ENCODE data around the gene FCRL5. TPM values are rescaled to one million over a fixed set of nuclear protein-coding genes. Genes with fewer than 3 reads are reported as not detected.
"Not testable (repeated sequence)": the region's sequence is repeated elsewhere in the genome, so short reads cannot be mapped to it uniquely, and the experiment has no call there.

FCRL5 gene
- total RNA-seq, 1 donor from 2014 or later = not detected

DNA sequence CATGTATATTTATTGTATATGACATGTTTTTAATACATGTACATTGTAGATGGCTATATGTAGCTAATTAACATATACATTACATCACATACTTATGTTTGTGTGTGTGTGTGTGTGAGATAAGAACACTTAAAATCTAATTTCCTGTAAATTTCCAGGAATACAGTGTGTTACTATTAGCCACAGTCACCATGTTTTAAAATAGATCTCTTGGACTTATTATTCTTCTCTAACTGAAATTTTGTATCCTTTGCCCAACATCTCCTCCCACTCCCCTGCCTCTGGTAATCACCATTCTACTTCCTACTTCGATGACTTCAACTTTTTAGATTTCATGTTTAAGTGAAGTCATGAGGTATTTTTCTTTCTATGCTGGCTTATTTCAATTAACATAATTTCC lies 64.8 kb downstream of the FCRL5 start:
- Mint-ChIP-seq H3K36me3 (ENCODE audit: low read depth) (no peaks in the 10 kb centered on the region), H3K27ac (ENCODE audit: unreplicated experiment) (no peak overlapping the region), H3K27me3 (ENCODE audit: low read depth) (peaks cover 42% of the 10 kb centered on the region), H3K9me3 (ENCODE audit: low read depth) (no peaks in the 10 kb centered on the region), H3K4me1 (ENCODE audit: low read depth) (no peaks in the 10 kb centered on the region), H3K4me3 (ENCODE audit: unreplicated experiment) (no peak overlapping the region)
- no peak for DNase-seq (ENCODE audit: low spot score)
- TF ChIP-seq, protein P1, sequence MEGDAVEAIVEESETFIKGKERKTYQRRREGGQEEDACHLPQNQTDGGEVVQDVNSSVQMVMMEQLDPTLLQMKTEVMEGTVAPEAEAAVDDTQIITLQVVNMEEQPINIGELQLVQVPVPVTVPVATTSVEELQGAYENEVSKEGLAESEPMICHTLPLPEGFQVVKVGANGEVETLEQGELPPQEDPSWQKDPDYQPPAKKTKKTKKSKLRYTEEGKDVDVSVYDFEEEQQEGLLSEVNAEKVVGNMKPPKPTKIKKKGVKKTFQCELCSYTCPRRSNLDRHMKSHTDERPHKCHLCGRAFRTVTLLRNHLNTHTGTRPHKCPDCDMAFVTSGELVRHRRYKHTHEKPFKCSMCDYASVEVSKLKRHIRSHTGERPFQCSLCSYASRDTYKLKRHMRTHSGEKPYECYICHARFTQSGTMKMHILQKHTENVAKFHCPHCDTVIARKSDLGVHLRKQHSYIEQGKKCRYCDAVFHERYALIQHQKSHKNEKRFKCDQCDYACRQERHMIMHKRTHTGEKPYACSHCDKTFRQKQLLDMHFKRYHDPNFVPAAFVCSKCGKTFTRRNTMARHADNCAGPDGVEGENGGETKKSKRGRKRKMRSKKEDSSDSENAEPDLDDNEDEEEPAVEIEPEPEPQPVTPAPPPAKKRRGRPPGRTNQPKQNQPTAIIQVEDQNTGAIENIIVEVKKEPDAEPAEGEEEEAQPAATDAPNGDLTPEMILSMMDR (IDR thresholded peaks at IDR 0.05) = no peak

DNA sequence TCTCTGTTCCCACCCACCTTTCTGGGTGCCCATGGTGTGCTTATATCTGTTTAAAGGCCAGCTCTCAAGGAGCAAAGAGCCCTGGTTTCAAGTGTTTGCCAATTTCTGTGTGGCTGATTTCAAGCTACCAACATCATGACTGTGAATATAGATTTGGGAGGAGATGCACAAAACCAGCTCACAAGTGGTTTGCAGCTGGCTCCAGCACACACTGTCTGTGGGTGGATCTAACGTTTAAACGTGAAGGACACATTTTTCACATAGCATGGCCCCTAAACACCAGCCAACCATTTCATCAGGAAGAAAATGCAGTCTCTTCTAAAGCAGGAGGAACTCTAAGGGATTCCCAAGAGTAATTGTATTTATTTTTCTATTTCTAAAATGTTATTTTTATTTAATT lies 65.2 kb downstream of the FCRL5 start:
- Mint-ChIP-seq H3K4me3 (ENCODE audit: unreplicated experiment) (no peak overlapping the region), H3K27me3 (ENCODE audit: low read depth) (peaks cover 40% of the 10 kb centered on the region), H3K36me3 (ENCODE audit: low read depth) (no peaks in the 10 kb centered on the region), H3K27ac (ENCODE audit: unreplicated experiment) (no peak overlapping the region), H3K9me3 (ENCODE audit: low read depth) (no peaks in the 10 kb centered on the region), H3K4me1 (ENCODE audit: low read depth) (no peaks in the 10 kb centered on the region)
- TF ChIP-seq, protein P1 (IDR thresholded peaks at IDR 0.05) = no peak
- no peak for DNase-seq (ENCODE audit: low spot score)

DNA sequence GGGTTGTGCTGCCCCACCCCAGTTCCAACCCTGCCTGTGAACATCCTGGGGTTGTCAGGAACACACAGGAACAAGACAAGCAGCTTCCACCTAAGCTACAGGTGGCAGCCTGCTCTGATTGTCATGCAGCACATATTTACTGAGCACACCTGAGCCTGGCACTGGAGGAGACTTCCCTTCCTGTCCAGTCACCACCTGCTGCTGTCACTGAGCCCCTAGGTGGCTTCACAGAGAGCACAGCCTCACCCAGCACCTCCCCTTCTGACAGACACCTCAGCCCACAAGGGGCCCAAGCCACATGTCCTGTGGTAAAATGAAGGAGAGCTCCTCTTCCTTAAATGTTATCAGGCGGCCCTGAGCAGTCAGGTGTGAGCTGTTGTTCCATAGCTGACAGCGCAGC lies 65.9 kb downstream of the FCRL5 start:
- H3K4me3 Mint-ChIP-seq (ENCODE audit: unreplicated experiment); H3K9me3 Mint-ChIP-seq (ENCODE audit: low read depth); DNase-seq (ENCODE audit: low spot score); H3K4me1 Mint-ChIP-seq (ENCODE audit: low read depth); H3K36me3 Mint-ChIP-seq (ENCODE audit: low read depth); H3K27ac Mint-ChIP-seq (ENCODE audit: unreplicated experiment): not testable (repeated sequence)
- peaks cover 35% of the 10 kb centered on the region for H3K27me3 Mint-ChIP-seq (ENCODE audit: low read depth)

DNA sequence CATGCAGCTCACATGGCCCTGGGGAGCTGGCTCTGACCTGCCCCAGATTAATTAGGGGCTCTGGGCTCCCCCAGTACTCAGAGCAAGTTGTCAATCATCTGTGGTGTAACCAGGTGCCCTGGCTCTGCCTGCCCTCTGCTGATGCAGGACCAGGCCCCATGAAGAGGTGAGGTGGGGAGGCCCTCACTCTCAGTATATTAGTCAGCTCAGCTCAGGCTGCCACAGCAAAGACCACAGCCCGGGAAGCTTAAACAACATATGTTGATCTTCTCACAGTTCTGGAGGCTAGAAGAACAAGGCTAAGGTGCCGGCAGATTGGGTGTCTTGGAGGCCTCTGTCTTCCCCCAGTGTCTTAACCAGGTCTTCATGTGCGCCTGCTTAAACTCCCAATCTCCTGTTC lies 66.5 kb downstream of the FCRL5 start:
- Mint-ChIP-seq H3K4me1 (ENCODE audit: low read depth) (no peaks in the 10 kb centered on the region), H3K27ac (ENCODE audit: unreplicated experiment) (no peak overlapping the region), H3K27me3 (ENCODE audit: low read depth) (peaks cover 36% of the 10 kb centered on the region), H3K36me3 (ENCODE audit: low read depth) (no peaks in the 10 kb centered on the region), H3K9me3 (ENCODE audit: low read depth) (no peaks in the 10 kb centered on the region), H3K4me3 (ENCODE audit: unreplicated experiment) (no peak overlapping the region)
- DNase-seq (ENCODE audit: low spot score) = no peak
- TF ChIP-seq, protein P1 (IDR thresholded peaks at IDR 0.05) = no peak

DNA sequence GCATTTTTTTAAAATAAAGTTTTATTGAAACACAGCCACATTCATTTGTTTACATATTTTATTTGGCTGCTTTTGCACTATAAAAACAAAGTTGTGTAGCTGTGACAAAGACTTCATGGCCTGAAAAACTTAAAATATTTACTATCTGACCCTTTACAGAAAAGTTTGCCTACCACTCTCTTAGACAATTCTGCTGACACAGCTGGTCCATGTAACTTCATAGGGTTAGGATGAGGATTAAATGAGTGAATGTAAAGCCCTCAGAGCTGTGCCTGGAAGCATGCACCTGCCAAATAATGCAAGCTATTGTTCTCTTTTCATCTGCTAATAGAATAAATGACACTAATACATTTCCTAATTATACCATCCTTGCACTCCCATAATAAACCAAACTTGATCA lies 67.7 kb downstream of the FCRL5 start:
- Mint-ChIP-seq H3K4me1 (ENCODE audit: low read depth) (no peaks in the 10 kb centered on the region), H3K27ac (ENCODE audit: unreplicated experiment) (no peak overlapping the region), H3K27me3 (ENCODE audit: low read depth) (peaks cover 40% of the 10 kb centered on the region), H3K36me3 (ENCODE audit: low read depth) (no peaks in the 10 kb centered on the region), H3K9me3 (ENCODE audit: low read depth) (peaks cover 3% of the 10 kb centered on the region), H3K4me3 (ENCODE audit: unreplicated experiment) (no peak overlapping the region)
- TF ChIP-seq, protein P1 (IDR thresholded peaks at IDR 0.05) = no peak
- DNase-seq (ENCODE audit: low spot score) = no peak

DNA sequence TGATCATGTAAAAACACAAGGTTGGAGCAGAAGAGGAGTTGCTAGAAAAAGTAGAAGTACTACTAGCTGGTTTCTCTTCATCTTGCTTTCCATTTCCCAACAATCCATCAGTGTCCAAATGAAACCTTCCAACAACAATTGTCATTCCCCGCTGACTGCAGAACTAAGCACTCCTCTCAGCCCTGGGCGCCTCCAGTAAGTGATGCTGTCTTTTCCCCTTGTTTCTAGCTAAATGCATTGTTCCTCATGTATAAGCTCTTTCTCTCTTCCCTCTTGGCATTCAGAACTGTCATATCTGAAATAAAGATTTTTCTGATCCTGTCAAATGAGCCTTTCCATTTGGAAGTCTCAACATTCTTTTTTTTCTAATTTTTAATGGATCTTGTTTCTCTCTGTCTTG lies 68.7 kb downstream of the FCRL5 start:
- TF ChIP-seq, protein P1 (IDR thresholded peaks at IDR 0.05) = no peak
- H3K27ac Mint-ChIP-seq (ENCODE audit: unreplicated experiment) = no peak overlapping the region
- H3K9me3 Mint-ChIP-seq (ENCODE audit: low read depth) = peaks cover 3% of the 10 kb centered on the region
- H3K4me3 Mint-ChIP-seq (ENCODE audit: unreplicated experiment) = no peak overlapping the region
- H3K36me3 Mint-ChIP-seq (ENCODE audit: low read depth) = no peaks in the 10 kb centered on the region
- H3K4me1 Mint-ChIP-seq (ENCODE audit: low read depth) = no peaks in the 10 kb centered on the region
- no peak for DNase-seq (ENCODE audit: low spot score)
- peaks cover 40% of the 10 kb centered on the region for H3K27me3 Mint-ChIP-seq (ENCODE audit: low read depth)

Data from chondrocyte (in vitro differentiated cells).